Measurements from ENCODE around the gene ARHGEF7.

DNA sequence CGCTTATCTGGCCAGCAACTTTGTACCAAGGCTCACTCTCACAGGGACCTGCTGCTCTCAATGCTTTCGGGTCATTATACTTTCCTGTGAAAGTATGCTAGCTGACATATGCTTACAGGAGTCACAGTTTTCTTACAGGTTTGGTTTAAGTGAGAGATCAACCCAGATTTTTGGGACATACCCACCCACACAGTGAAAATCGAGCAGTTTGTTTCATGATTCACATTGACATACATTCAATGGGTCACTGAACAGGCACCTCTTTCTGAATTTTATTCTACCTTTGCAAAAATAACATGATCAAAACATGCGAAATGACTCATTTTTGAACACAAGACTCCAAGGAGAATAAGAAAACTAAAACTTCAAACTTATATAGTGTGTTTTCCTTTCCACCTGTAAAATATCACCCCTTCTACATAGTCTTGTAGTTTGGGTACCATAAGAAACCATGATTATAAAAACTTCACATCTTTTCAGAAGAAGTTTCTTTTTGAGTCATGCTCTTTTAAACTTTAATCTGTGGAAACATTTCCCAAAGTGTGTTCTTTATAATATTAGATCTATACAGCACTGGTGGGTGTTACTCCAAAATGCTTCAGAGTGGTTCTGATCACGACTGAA is 161.0 kb downstream of the ARHGEF7 start:
- TF ChIP-seq, protein P1, sequence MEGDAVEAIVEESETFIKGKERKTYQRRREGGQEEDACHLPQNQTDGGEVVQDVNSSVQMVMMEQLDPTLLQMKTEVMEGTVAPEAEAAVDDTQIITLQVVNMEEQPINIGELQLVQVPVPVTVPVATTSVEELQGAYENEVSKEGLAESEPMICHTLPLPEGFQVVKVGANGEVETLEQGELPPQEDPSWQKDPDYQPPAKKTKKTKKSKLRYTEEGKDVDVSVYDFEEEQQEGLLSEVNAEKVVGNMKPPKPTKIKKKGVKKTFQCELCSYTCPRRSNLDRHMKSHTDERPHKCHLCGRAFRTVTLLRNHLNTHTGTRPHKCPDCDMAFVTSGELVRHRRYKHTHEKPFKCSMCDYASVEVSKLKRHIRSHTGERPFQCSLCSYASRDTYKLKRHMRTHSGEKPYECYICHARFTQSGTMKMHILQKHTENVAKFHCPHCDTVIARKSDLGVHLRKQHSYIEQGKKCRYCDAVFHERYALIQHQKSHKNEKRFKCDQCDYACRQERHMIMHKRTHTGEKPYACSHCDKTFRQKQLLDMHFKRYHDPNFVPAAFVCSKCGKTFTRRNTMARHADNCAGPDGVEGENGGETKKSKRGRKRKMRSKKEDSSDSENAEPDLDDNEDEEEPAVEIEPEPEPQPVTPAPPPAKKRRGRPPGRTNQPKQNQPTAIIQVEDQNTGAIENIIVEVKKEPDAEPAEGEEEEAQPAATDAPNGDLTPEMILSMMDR (IDR thresholded peaks at IDR 0.05): no peak
- TF ChIP-seq POLR2A (IDR thresholded peaks at IDR 0.05) (no peak), POLR2AphosphoS5 (IDR thresholded peaks at IDR 0.05) (no peak), EP300 (IDR thresholded peaks at IDR 0.05) (no peak)

Data from stomach (tissue), 4 donors.